Hepatocyte (in vitro differentiated cells): ENCODE results near the gene EXOC2.

Experiments
- EZH2 ChIP-seq: fragments of 200-600 bp; sonication (generic); IDR thresholded peaks from 2 replicates; pipeline ENCODE4 v1.6.1; 2016; ENCODE audit warnings: antibody characterized with exemption, mild to moderate bottlenecking, borderline replicate concordance
- TF ChIP-seq, protein P1 (sequence below): fragments of 200-600 bp; sonication (generic); IDR thresholded peaks from 2 replicates; pipeline ENCODE4 v1.5.1; 2016; ENCODE audit warnings: antibody characterized with exemption, mild to moderate bottlenecking; ENCODE audit not compliant: poor library complexity

- no peak for TF ChIP-seq EZH2
- TF ChIP-seq, protein P1, sequence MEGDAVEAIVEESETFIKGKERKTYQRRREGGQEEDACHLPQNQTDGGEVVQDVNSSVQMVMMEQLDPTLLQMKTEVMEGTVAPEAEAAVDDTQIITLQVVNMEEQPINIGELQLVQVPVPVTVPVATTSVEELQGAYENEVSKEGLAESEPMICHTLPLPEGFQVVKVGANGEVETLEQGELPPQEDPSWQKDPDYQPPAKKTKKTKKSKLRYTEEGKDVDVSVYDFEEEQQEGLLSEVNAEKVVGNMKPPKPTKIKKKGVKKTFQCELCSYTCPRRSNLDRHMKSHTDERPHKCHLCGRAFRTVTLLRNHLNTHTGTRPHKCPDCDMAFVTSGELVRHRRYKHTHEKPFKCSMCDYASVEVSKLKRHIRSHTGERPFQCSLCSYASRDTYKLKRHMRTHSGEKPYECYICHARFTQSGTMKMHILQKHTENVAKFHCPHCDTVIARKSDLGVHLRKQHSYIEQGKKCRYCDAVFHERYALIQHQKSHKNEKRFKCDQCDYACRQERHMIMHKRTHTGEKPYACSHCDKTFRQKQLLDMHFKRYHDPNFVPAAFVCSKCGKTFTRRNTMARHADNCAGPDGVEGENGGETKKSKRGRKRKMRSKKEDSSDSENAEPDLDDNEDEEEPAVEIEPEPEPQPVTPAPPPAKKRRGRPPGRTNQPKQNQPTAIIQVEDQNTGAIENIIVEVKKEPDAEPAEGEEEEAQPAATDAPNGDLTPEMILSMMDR = no peak
These were observed 134.0 kb downstream of the EXOC2 start for GRCh38 chr6:558959-559358.
